Measurements from ENCODE around the gene PLAAT4.
"Not testable (repeated sequence)": the region's sequence is repeated elsewhere in the genome, so short reads cannot be mapped to it uniquely, and the experiment has no call there.

PLAAT4 gene

DNA sequence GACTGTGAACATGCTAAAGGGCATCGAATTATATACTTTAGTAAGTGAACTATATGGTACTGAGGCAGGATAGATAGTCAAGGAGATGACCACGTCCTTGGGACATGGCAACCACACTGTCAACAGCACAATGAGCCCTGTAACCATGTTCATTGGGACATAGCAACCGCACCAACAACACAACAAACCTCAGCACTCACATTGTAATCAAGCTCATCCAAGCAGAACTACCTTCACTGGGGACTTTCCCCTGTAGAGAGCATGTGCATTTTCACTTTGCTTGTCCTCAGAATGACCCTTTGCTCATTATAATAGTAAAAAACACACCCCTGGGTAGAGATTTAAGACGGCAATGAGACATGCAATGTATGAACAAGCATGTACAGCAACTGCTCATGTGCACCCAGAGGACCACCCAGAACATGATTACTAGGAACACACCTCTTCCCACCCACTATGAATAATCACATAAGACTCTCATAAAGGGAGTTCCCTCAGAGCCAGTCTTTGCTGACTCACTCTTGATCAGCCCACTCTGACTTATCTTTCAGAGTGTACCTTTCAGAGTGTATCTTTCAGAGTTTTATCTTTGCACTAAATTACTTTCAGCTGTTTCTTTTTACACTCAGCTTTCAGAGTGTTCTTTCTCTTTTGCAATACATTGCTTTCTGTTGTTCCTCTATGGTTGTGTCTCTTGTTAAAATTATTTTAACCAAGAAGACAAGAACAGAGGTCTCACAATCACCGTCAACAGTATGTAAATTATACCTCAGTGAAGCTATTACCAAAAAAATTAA lies 30.6 kb downstream of the PLAAT4 start:
- TF ChIP-seq, protein P1, sequence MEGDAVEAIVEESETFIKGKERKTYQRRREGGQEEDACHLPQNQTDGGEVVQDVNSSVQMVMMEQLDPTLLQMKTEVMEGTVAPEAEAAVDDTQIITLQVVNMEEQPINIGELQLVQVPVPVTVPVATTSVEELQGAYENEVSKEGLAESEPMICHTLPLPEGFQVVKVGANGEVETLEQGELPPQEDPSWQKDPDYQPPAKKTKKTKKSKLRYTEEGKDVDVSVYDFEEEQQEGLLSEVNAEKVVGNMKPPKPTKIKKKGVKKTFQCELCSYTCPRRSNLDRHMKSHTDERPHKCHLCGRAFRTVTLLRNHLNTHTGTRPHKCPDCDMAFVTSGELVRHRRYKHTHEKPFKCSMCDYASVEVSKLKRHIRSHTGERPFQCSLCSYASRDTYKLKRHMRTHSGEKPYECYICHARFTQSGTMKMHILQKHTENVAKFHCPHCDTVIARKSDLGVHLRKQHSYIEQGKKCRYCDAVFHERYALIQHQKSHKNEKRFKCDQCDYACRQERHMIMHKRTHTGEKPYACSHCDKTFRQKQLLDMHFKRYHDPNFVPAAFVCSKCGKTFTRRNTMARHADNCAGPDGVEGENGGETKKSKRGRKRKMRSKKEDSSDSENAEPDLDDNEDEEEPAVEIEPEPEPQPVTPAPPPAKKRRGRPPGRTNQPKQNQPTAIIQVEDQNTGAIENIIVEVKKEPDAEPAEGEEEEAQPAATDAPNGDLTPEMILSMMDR (IDR thresholded peaks at IDR 0.05; ENCODE audit: control insufficient read depth, insufficient read depth, low read depth, low read length, missing control alignments) = no peak
- H3K4me3 ChIP-seq (ENCODE audit: control insufficient read depth, low read depth, low read length) = no peak overlapping the region
- DNase-seq (ENCODE audit: low read depth) = peak; percentile 55

DNA sequence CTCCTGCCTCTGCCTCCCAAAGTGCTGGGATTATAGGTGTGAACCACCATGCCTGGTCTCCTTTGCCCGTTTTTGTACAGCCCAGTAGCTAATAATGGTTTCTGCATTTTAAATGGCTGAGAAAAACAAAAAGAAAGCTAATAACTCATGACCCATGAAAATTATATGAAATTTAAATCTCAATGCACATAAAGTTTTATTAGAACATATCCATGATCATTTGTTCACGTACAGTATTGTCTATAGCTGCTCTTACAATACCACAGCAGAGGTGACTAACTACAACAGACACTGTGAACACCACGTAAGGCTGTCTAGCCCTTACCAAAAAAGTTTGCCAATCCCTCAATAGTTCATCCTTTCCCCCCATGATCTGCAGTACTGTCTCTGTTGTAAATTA lies 33.0 kb downstream of the PLAAT4 start:
- no peak overlapping the region for H3K4me3 ChIP-seq (ENCODE audit: control insufficient read depth, low read depth, low read length)
- DNase-seq (ENCODE audit: low read depth) = no peak
- TF ChIP-seq, protein P1 (IDR thresholded peaks at IDR 0.05; ENCODE audit: control insufficient read depth, insufficient read depth, low read depth, low read length, missing control alignments) = no peak

DNA sequence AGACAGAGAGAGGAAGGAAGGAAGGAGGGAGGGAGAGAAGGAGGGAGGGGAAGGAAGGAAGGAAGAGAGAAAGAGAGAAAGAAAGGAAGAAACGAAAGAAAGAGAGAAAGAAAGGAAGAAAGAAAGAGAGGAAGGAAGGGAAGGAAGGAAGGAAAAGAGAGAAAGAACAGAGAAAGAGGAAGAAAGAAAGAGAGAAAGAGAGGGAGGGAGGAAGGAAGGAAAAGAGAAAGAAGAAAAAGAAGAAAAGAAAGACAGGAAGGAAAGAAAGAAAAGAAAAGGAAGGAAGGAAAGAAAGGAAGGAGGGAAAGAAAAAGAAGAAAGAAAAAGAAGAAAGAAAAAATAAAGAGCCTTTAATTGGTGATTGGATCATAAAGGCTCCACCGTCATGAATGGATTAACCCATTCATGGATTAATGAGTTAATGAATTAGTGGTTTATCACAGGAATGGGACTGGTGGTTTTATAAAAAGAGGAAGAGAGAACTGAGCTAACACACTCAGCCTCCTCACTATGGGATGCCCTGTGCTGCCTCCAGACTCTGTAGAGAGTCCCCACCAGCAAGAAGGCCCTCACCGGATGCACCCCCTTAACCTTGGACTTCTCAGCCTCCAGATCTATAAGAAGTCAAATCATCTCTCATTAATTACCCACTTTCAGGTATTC lies 35.5 kb downstream of the PLAAT4 start:
- H3K4me3 ChIP-seq (ENCODE audit: control insufficient read depth, low read depth, low read length) = no peak overlapping the region
- TF ChIP-seq, protein P1 (IDR thresholded peaks at IDR 0.05; ENCODE audit: control insufficient read depth, insufficient read depth, low read depth, low read length, missing control alignments) = no peak
- DNase-seq (ENCODE audit: low read depth) = no peak

DNA sequence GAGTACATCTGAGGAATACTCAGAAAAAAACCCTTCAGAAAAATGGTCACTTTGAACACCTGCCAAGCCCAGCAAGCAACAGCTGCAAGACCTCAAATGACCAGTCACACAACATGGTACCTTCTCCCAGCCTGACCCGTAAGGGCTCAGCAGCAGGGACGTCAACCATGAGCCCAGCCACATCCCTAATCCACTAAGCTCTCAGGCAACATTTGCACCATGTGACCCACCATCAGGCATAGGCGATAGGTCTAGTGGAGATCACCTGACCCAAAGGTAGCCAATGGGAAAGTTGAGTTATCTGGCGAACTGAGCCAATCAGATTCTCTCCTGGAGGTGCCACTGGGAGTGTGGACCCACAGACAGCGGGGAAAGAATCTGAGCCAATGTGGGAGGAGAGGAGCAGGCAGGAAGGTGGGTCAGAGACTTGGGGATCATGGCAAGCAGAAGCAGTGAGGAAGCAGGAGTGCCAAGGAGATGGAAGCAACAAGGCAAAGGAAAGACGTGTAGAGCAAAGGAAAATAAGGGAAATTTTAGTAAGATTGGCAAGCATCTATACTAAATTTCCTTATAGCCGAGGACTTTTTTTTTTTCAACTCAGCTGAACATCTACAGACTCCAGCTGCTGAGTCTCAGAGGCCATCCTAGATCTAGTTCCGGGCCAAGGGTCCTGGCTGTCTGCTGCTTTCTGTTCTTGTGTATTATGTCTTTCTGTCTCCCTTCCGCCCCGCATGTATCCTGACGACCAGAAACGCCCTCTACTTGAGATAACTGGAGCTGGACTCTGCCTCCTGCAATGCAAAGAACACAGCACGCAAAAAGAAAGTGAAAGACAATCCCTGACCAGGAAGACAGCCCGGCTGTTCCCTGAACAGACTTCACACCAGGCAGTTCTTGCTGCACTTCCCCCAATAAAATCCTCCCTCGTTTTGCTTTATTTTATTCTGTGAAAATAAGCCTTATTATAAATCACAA lies 37.6 kb downstream of the PLAAT4 start:
- peak overlapping the region; percentile 21 for H3K4me3 ChIP-seq (ENCODE audit: control insufficient read depth, low read depth, low read length)
- peak; percentile 25 for DNase-seq (ENCODE audit: low read depth)
- TF ChIP-seq, protein P1 (IDR thresholded peaks at IDR 0.05; ENCODE audit: control insufficient read depth, insufficient read depth, low read depth, low read length, missing control alignments) = peak; percentile 26

DNA sequence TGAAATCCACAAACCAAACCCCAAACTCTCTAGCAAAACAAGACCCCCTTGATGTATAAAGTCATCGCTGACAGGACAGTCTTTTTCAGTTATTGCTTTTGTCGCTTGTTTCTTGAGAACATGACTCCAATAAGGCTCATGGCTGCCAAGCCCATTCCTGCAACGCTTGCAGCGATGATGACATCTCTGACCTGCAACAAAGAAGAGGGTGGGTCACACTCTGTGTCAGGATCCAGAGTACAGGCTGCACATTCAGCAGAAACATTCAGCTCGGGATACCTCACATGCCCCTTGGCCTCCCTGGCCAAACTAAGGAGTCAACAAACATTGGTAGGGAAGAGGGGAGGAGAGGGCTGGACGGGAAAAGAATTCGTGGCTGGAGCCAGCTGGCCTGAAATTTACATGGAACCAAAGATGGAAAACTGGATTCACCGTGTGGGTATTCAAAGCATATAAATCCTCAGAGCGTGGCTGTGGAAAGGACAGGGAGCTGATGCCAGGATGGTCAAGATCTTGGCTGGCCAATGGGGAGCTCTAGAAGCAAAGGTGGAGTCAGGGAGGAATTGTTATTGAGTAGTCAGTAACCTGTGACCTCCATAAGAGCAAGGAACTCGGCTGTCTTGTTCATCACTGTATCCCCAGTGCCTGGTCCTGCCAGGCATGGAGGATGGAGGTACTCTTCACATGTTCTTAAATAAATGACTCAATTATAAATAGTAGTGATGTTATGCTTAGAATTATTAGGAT lies 38.4 kb downstream of the PLAAT4 start:
- TF ChIP-seq, protein P1 (IDR thresholded peaks at IDR 0.05; ENCODE audit: control insufficient read depth, insufficient read depth, low read depth, low read length, missing control alignments) = no peak
- DNase-seq (ENCODE audit: low read depth) = no peak
- H3K4me3 ChIP-seq (ENCODE audit: control insufficient read depth, low read depth, low read length) = peak overlapping the region; percentile 21

DNA sequence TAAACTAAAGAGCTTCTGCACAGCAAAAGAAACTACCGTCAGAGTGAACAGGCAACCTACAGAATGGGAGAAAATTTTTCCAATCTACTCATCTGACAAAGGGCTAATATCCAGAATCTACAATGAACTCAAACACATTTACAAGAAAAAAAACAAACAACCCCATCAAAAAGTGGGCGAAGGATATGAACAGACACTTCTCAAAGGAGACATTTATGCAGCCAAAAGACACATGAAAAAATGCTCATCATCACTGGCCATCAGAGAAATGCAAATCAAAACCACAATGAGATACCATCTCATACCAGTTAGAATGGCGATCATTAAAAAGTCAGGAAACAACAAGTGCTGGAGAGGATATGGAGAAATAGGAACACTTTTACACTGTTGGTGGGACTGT lies 42.3 kb downstream of the PLAAT4 start:
- H3K4me3 ChIP-seq (ENCODE audit: control insufficient read depth, low read depth, low read length) = not testable (repeated sequence)

DNA sequence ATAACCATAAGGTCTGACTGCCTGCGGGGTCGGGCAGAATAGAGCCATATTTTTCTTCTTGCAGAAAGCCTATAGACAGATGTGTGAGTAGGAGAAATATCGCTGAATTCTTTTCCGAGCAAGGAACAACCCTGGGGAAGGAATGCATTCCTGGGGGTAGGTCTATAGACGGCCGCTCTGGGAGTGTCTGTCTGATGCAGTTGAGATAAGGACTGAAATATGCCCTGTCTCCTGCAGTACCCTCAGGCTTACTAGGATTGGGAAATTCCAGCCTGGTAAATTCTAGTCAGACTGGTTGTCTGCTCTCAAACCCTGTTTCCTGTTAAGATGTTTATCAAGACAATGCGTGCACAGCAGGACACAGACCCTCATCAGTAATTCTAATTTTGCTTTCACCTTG lies 44.6 kb downstream of the PLAAT4 start:
- DNase-seq (ENCODE audit: low read depth) = not testable (repeated sequence)

More for the DNA sequence above, 42.3 kb downstream of the PLAAT4 start:
- not testable (repeated sequence) for DNase-seq (ENCODE audit: low read depth)

More for the DNA sequence above, 44.6 kb downstream of the PLAAT4 start:
- H3K4me3 ChIP-seq (ENCODE audit: control insufficient read depth, low read depth, low read length) = not testable (repeated sequence)

Data from AG09309 (cell line).